HepG2 (cell line): Measurements from ENCODE around the gene CSTPP1. TPM values are rescaled to one million over a fixed set of nuclear protein-coding genes. Genes with fewer than 3 reads are reported as not detected.

Source experiments
- ATAC-seq: fragments of 200-7000 bp; cut with Tn5 transposase; 3 replicates; pipeline ENCODE4 v1.9.1; 2020; ENCODE audit warnings: mild to moderate bottlenecking, moderate library complexity
- BruUV-seq: library from RNA; stranded (reverse); fragments of 400-500 nt; replicated peaks from 2 replicates; lab custom pipeline; 2021; lab: Mats Ljungman, UMichigan
- CTCF ChIA-PET: fragments of 300-600 bp; formaldehyde crosslinking; extraction: SDS; loops from one replicate; lab custom pipeline; 2021; ENCODE audit warnings: low total read pairs, inconsistent platforms, low intra/inter-chr PET ratio; lab: Yijun Ruan, JAX
- POLR2A ChIA-PET: fragments of 350-600 bp; sonication (Branson Sonifier 250); formaldehyde crosslinking; loops from one replicate; lab custom pipeline; 2020; ENCODE audit warnings: antibody characterized with exemption, inconsistent platforms; lab: Yijun Ruan, JAX
- DNase-seq: peaks from one replicate; pipeline ENCODE4 v3.0.0-alpha.2; 2015; ENCODE audit warnings: low spot score
- FAIRE-seq: peaks from 3 replicates; lab custom pipeline; 2011; peaks lifted over from hg19 to GRCh38; lab: Jason Lieb, UNC
- H2AFZ ChIP-seq: one replicate; pipeline ENCODE4 v1.6.1; 2011; ENCODE audit warnings: low read length, inconsistent platforms
- H3K27ac ChIP-seq: fragments of 300-600 bp; 3 replicates; pipeline ENCODE4 v1.8.0; 2011; ENCODE audit warnings: mixed run types, mild to moderate bottlenecking, mixed read lengths, low read length, inconsistent platforms; ENCODE audit not compliant: insufficient read depth; ENCODE audit errors: extremely low read length
- H3K27me3 ChIP-seq, 2 experiments: fragments of 200-600 bp in 1 of 2; 2 replicates in 1 of 2; 3 replicates in 1 of 2; pipeline versions ENCODE4 v1.6.0 to v1.8.0; 2011; ENCODE audit warnings: low read length in 2 of 2, mild to moderate bottlenecking in 2 of 2, moderate library complexity in 2 of 2, inconsistent platforms in 1 of 2; ENCODE audit not compliant: insufficient read depth in 2 of 2, control insufficient read depth in 1 of 2
- H3K36me3 ChIP-seq, 2 experiments: fragments of 200-600 bp in 1 of 2; replicated peaks in 1 of 2; 2 replicates in 1 of 2; 3 replicates in 1 of 2; pipeline versions ENCODE4 v1.5.1 to v1.8.0; 2011; ENCODE audit warnings: low read length in 2 of 2, inconsistent platforms in 1 of 2; ENCODE audit not compliant: insufficient read depth in 2 of 2, control insufficient read depth in 1 of 2
- H3K4me1 ChIP-seq: 2 replicates; pipeline ENCODE4 v1.5.1; 2012; ENCODE audit warnings: low read length, inconsistent platforms; ENCODE audit not compliant: insufficient read depth
- H3K4me2 ChIP-seq: 2 replicates; pipeline ENCODE4 v1.6.0; 2011; ENCODE audit warnings: low read depth, low read length, inconsistent platforms
- H3K4me3 ChIP-seq, 3 experiments: fragments of 200-600 bp in 1 of 3; sonication (generic), shearing (Covaris generic) in 1 of 3; replicated peaks in 1 of 3; 2 replicates each; pipeline ENCODE4 v1.5.1; 2011 to 2016; ENCODE audit warnings: low read length in 3 of 3, inconsistent platforms in 2 of 3, low read depth in 2 of 3, mild to moderate bottlenecking in 2 of 3, control low read depth in 1 of 3, mixed read lengths in 1 of 3; ENCODE audit not compliant: insufficient read depth in 1 of 3
- H3K79me2 ChIP-seq: one replicate; pipeline ENCODE4 v1.6.1; 2011; ENCODE audit warnings: low read length, inconsistent platforms; ENCODE audit not compliant: insufficient read depth
- H3K9ac ChIP-seq: 2 replicates; pipeline ENCODE4 v1.6.0; 2011; ENCODE audit warnings: mild to moderate bottlenecking, low read depth, low read length, inconsistent platforms; ENCODE audit not compliant: insufficient read depth
- H3K9me3 ChIP-seq: 2 replicates; pipeline ENCODE4 v1.5.1; 2012; ENCODE audit warnings: mild to moderate bottlenecking, low read length
- H4K20me1 ChIP-seq: 2 replicates; pipeline ENCODE4 v1.6.0; 2011; ENCODE audit warnings: inconsistent platforms, mild to moderate bottlenecking, low read length, moderate library complexity; ENCODE audit not compliant: insufficient read depth
- LRRFIP1 ChIP-seq: sonication (generic); formaldehyde crosslinking; conservative IDR thresholded peaks from 2 replicates; pipeline ENCODE4 v1.4.0; 2020; ENCODE audit warnings: missing genetic modification reagents
- MAFF ChIP-seq: IDR thresholded peaks from 2 replicates; pipeline ENCODE4 v1.6.1; 2011; ENCODE audit warnings: low read depth, low read length, improper control_type of control experiment
- MAFG ChIP-seq: sonication (generic); formaldehyde crosslinking; IDR thresholded peaks from 2 replicates; pipeline ENCODE4 v1.5.1; 2020; ENCODE audit warnings: mild to moderate bottlenecking, missing genetic modification reagents
- MAFK ChIP-seq, 2 experiments: IDR thresholded peaks in 1 of 2; conservative IDR thresholded peaks in 1 of 2; 2 replicates each; pipeline ENCODE4 v1.6.1; 2011; ENCODE audit warnings: improper control_type of control experiment in 2 of 2, low read length in 2 of 2
- ZNF20 ChIP-seq: sonication (generic); formaldehyde crosslinking; IDR thresholded peaks from 2 replicates; pipeline ENCODE4 v1.4.0; 2020; ENCODE audit warnings: mild to moderate bottlenecking, moderate library complexity, missing genetic modification reagents
- ZNF512 ChIP-seq: sonication (generic); formaldehyde crosslinking; IDR thresholded peaks from 2 replicates; pipeline ENCODE4 v1.4.0; 2020; ENCODE audit warnings: mild to moderate bottlenecking, missing genetic modification reagents
- ZSCAN30 ChIP-seq: sonication (generic); formaldehyde crosslinking; IDR thresholded peaks from 2 replicates; pipeline ENCODE4 v1.5.0; 2020; ENCODE audit warnings: mild to moderate bottlenecking, missing genetic modification reagents
- WGBS: methylation state at CpG from one replicate; pipeline ENCODE4 v1.1.6; 2017; ENCODE audit warnings: low lambda C conversion rate; 5-methylcytosine and 5-hydroxymethylcytosine counted together
- in situ Hi-C: cut with HindIII; loops from 2 replicates; pipeline ENCODE4 v1.10.0; 2017; ENCODE audit warnings: low pct_unique_long_range_greater_than_20kb; ENCODE audit not compliant: extremely low pct_ligation_motif_present
- intact Hi-C: fragments of 100-400 bp; cut with micrococcal nuclease; formaldehyde crosslinking; loops from one replicate; pipeline ENCODE4 v1.10.0; 2022; ENCODE audit not compliant: unreplicated experiment
- polyA plus RNA-seq, 8 experiments: library from polyadenylated mRNA; depleted of rRNA in 3 of 8; stranded (reverse) in 7 of 8; unstranded in 1 of 8; fragments of >200 nt; fragmentation: Illumina TruSeq in 4 of 8; extraction: Trizol in 4 of 8; gene quantifications; 2 replicates each; pipeline versions ENCODE4 v1.2.1 to v1.2.3, GENCODE V29; 2011 to 2016; ENCODE audit warnings: low read depth in 4 of 8, missing spikeins in 1 of 8, mixed read lengths in 1 of 8; ENCODE audit not compliant: insufficient read depth in 1 of 8
- total RNA-seq, 5 experiments: library from RNA; depleted of rRNA; stranded (reverse); fragments of >200 nt; fragmentation: Illumina TruSeq; extraction: Trizol; gene quantifications; 2 replicates each; pipeline ENCODE4 v1.2.3, GENCODE V29; 2016; ENCODE audit warnings: low read depth in 1 of 5

Gene CSTPP1
- total and polyA plus RNA-seq, 2 of the 13 experiments (the other 11 are each of a cell fraction or from before 2014, with no cell fraction given), result 12.3 to 14.6 TPM

- no peaks in the 10 kb centered on the region for H3K79me2 ChIP-seq
- ChIA-PET POLR2A (interaction anchor here (1.9 to 4.2 kb wide), 2 partner anchors 12 to 17 kb away, joined by 8 to 19 read pairs; partner anchors contain the start of gene DDB2), CTCF (no interaction called here)
- no peak overlapping the region for H3K4me2 ChIP-seq
- no peaks in the 10 kb centered on the region for H3K27me3 ChIP-seq
- WGBS, result 58% methylated on average over 4 of the region's 5 CpGs
- peaks cover 42% of the 10 kb centered on the region for H3K4me1 ChIP-seq
- in situ Hi-C loops, result no loop called here
- FAIRE-seq, result no peak
- H3K27ac ChIP-seq, result no peak overlapping the region
- no peak for DNase-seq
- no peaks in the 10 kb centered on the region for H3K9me3 ChIP-seq
- no peak overlapping the region for H2AFZ ChIP-seq
- H3K9ac ChIP-seq, result no peak overlapping the region
- no TSS peak for BruUV-seq
- H4K20me1 ChIP-seq, result no peaks in the 10 kb centered on the region
- no peaks in the 10 kb centered on the region for H3K36me3 ChIP-seq
- peak; percentile 99 for TF ChIP-seq MAFK (conservative IDR thresholded peaks at IDR 0.05 in 1 of 2, IDR thresholded peaks at IDR 0.05 in 1 of 2; ENCODE audit: low read length in 2 of 2)
- peak; percentile 48; the same call in 1 of the 2 replicates for TF ChIP-seq MAFG (CRISPR knock-in tag)
- no peak for TF ChIP-seq LRRFIP1 (CRISPR knock-in tag)
- TF ChIP-seq ZNF512, result no peak
- TF ChIP-seq MAFF, result peak; percentile 99
- no peak for TF ChIP-seq ZSCAN30 (CRISPR knock-in tag)
- TF ChIP-seq ZNF20 (CRISPR knock-in tag), result no peak
- ATAC-seq, result no peak
- no peak overlapping the region for H3K4me3 ChIP-seq
- intact Hi-C loops, result no loop called here
Measured at GRCh38 chr11:47202576-47202975, 266.0 kb downstream of the CSTPP1 start.
